Erythroblast (primary cell): Measurements from ENCODE around the gene JAZF1.
"Not testable (repeated sequence)": the region's sequence is repeated elsewhere in the genome, so short reads cannot be mapped to it uniquely, and the experiment has no call there.

ENCODE experiments used
- DNase-seq, 2 experiments: peaks; one replicate each; lab custom pipeline; 2025; lab: John Stamatoyannopoulos, UW
- GATA1 ChIP-seq: IDR thresholded peaks from 2 replicates; pipeline ENCODE4 v1.6.1; 2011; ENCODE audit warnings: low read depth, mild to moderate bottlenecking, control low read depth, low read length, moderate library complexity
- POLR2A ChIP-seq: IDR thresholded peaks from 2 replicates; pipeline ENCODE4 v1.6.1; 2011; ENCODE audit warnings: mild to moderate bottlenecking, low read length

JAZF1 gene

DNA sequence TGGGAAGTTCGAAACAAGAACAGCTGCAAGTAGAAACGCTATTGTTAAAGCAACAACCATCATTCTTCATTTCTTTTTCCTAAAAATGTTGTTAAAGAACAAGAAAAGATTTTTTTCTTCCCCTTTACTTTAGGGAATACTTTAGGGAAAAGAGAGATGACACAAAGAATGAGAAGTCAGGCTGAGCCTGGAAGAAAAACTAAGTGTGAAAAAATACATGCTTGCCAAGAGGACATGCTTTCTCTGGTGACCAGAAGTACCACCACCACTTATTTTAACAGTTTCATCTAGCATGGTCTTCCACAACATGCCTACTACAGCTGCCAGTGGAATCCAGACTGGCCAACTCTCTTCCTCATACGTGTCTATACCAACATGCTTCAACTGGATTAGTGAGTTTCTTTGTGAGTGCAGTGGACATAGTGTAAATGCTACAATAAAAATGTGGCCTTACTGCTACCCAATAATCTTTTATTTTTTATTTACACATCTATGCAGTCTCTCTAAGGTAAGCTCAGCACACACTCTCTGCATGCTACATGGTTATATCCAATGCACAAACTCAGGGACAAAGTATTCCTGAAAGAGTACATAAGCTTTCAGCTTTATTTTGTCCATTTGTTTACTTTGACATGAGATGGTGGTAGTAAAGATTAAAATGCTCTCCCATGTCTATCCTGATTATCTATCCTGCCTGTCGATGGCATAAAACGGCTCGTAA, 244.4 kb downstream of the JAZF1 start:
- TF ChIP-seq POLR2A: no peak
- TF ChIP-seq GATA1: no peak
- DNase-seq: no peak

GRCh38 chr7:27933671-27934565, 246.7 kb downstream of the JAZF1 start:
- no peak for TF ChIP-seq POLR2A
- no peak for DNase-seq

GRCh38 chr7:27930910-27931476, 249.6 kb downstream of the JAZF1 start:
- DNase-seq: no peak
- TF ChIP-seq POLR2A (no peak), GATA1 (no peak)

DNA sequence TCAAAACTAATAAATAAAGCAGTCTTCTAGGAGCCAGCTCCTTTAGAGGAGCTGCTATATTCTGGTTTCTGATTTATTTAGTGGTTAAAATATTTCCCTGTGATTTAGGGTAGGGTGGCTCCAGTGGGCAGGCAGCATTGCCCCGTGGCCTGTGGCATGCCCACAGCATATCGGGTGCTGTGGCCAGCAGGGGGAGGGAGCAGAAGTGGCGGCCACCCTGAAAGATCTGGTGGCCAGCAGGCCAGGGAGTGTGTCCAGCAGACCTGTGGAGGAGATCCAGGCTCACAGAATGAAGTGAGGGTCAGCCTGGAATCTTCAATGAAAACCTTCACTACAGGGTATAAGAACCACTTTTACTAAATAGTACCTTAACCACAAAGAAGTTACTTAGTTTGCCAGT, 251.5 kb downstream of the JAZF1 start:
- no peak for TF ChIP-seq POLR2A
- no peak for TF ChIP-seq GATA1

GRCh38 chr7:27928001-27928400, 252.6 kb downstream of the JAZF1 start:
- TF ChIP-seq POLR2A (no peak), GATA1 (no peak)
- DNase-seq: no peak

More for the DNA sequence above, 251.5 kb downstream of the JAZF1 start:
- no peak for DNase-seq

DNA sequence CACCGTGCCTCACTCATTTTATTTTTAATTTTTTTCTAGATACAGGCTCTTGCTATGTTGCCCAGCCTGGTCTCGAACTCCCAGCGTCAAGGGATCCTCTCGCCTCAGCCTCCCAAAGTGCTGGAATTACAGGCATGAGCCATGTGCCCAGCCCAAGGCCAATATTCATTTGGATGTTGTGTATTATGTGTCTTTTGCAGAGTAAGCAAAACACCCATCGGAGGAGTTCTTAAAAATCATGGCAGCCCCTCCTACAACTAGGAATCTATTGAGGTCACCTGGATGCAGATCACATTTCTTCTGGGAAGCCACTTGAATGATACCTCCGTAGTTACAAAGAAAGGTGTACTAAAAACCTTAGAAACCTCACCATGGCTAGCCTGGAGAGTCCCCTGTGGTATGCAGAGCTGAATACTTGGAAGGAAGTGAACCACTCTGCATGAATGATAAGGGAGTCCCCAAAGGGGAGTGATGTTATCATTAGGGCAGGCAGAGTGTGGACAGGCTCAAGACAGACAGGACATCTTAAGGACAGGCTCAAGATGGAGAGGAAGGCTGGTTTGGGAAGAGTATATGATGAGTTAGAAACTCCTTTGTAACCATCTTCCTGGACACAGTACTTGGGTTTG, 254.9 kb downstream of the JAZF1 start:
- no peak for TF ChIP-seq GATA1
- TF ChIP-seq POLR2A: no peak
- no peak for DNase-seq

- TF ChIP-seq POLR2A (no peak), GATA1 (no peak)
- no peak for DNase-seq
Measured at GRCh38 chr7:27923642-27923980, 257.0 kb downstream of the JAZF1 start.

DNA sequence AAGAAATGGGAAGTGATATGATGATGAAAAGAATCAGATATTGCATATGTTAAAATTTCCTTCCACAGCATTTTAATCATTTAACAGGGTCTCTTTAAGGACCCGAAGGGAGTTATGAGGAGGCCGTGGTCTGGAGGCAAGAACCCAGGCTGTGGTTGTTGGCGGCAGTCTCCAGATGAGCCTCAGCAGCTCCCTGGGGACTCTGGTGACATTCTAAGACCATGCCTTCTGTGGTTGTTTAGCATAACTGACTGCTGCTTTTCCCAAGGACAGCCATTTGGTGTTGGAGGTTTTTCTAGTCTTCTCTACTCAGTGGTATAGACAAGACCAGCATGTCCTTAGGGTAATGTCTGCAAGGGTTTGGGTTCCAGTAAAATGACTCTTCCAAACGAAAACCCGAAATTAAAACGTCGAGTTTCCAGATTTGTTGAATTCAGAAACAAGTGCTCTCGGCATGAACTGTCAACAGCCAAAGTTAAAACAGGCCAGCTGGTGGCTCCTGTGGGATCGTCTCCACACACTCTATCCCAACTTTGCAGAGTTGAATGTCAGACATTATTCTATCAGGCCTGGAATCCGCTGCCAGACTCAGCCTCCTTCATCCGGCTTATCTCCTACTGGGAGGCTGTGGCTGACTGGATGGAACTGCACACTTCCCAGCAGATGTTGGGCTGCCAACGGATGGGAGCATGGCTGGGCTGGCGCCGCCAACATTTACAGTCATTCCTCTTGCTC, 257.5 kb downstream of the JAZF1 start:
- no peak for DNase-seq
- TF ChIP-seq POLR2A: no peak
- no peak for TF ChIP-seq GATA1

DNA sequence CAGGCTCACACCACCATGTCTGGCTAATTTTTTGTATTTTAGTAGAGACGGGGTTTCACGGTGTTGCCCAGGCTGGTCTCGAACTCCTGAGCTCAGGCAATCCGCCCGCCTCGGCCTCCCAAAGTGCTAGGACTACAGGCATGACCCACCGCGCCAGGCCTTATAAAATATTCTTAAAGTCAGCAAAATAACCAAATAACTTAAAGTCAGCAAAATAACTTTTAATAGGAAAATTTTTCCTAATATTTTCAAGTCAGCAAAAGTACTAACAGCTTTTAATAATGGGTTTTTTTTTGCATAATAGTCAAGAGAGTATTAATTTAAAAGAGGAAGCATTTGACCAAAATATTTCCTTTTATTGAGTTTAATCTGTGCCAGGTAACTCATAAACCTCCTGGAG, 258.2 kb downstream of the JAZF1 start:
- DNase-seq: not testable (repeated sequence)

DNA sequence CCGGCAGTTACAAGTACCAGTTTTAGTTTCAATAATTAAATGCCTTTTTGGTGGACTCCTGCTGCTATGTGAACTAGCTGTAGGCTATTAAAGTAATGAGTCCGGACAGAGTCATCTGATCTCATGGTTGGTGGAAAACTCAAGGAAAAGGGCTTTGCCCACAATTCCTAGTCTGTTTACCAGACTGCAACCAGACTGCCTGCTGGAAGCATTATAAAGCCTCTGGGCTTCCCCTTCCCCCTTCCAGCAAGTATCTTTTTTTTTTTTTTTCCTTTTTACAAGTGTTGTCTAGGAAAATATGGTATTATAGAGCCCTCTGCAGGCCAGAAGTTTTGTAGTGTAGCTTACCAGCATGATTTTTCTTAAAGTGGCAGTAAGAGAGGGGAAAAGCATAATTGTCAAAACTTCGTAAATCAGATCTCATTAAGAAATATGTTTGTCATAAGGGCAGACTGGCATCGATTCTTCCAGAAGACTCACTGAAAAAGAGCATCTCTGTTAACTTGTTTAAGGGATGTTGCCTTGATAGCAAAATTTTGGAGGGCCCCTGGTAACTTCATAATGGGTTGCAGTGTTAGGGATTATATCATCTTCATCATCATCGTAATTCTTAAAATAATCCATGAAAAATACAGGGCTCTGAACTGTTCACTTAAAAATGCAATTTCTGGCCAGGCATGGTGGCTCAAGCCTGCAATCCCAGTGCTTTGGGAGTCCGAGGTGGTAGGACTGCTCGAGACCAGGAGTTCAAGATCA, 259.3 kb downstream of the JAZF1 start:
- no peak for TF ChIP-seq POLR2A
- TF ChIP-seq GATA1: no peak
- DNase-seq: peak; percentile 35 to 52

- DNase-seq: no peak
- TF ChIP-seq POLR2A: no peak
- no peak for TF ChIP-seq GATA1
Measured at GRCh38 chr7:27920281-27920946, 260.2 kb downstream of the JAZF1 start.

DNA sequence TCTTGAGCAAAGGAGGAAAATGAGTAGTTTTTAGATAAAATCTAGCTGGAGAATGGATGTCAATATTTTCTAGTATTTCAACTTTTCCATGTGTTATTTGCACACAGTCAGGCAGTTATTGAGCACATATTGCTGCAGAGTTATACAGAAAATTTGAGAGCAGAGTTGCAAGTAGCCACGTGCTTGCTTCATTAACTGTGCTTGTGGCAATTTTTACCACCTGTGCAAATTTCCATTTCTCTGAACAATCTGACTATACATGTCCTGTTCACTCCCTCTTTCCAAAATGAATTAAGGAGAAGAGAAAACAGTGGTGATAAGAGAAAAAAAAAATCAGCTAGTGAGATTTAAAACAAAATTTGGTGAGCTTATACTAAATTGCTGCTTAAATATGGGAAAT, 262.1 kb downstream of the JAZF1 start:
- TF ChIP-seq GATA1 (no peak), POLR2A (no peak)
- no peak for DNase-seq

GRCh38 chr7:27917774-27918314, 262.8 kb downstream of the JAZF1 start:
- TF ChIP-seq GATA1 (no peak), POLR2A (no peak)
- DNase-seq: no peak
